Gastrocnemius medialis (tissue), 4 donors: ENCODE data around the gene PPP1R14C. TPM values are rescaled to one million over a fixed set of nuclear protein-coding genes. Genes with fewer than 3 reads are reported as not detected.

Experiments used
- ATAC-seq, 2 donors: fragments of 150-250 bp; one replicate each; pipeline ENCODE4 v1.9.1; 2016
- DNase-seq, 2 donors: peaks; one replicate each; pipeline ENCODE4 v3.0.0-alpha.2; 2019
- H3K27ac ChIP-seq, 4 donors: fragments of 200-600 bp; sonication (generic); 1 replicate in 1 of 4; 2 replicates in 3 of 4; pipeline ENCODE4 v1.5.1; 2016 to 2018; ENCODE audit warnings: mild to moderate bottlenecking in 2 of 4, moderate library complexity in 1 of 4
- H3K27me3 ChIP-seq, 3 donors: fragments of 200-600 bp; sonication (generic) in 2 of 3; 1 replicate in 1 of 3; 2 replicates in 2 of 3; pipeline versions ENCODE4 v1.5.1 to v1.6.0; 2016 to 2019; ENCODE audit warnings: mild to moderate bottlenecking in 1 of 3, moderate library complexity in 1 of 3
- H3K36me3 ChIP-seq, 2 donors: fragments of 200-600 bp; sonication (generic) in 1 of 2; one replicate each; pipeline ENCODE4 v1.5.1; 2017 to 2018
- H3K4me1 ChIP-seq, 2 donors: fragments of 200-600 bp; sonication (generic) in 1 of 2; one replicate each; pipeline ENCODE4 v1.5.1; 2016 to 2017; ENCODE audit warnings: mild to moderate bottlenecking in 2 of 2
- H3K4me3 ChIP-seq, 4 donors: fragments of 200-600 bp; sonication (generic) in 3 of 4; 1 replicate in 1 of 4; 2 replicates in 3 of 4; pipeline ENCODE4 v1.5.1; 2016 to 2019; ENCODE audit warnings: mild to moderate bottlenecking in 2 of 4
- H3K9me3 ChIP-seq, 3 donors: fragments of 200-600 bp; sonication (generic) in 2 of 3; 1 replicate in 1 of 3; 2 replicates in 2 of 3; pipeline ENCODE4 v1.5.1; 2016 to 2019
- POLR2A ChIP-seq, 2 donors: fragments of 450-650 bp; IDR thresholded peaks; one replicate each; pipeline ENCODE4 v1.6.1; 2017; ENCODE audit warnings: antibody characterized with exemption in 2 of 2, mild to moderate bottlenecking in 2 of 2, moderate library complexity in 2 of 2
- in situ Hi-C, 4 donors: fragments of 200-750 bp; cut with MboI; loops; one replicate each; pipeline versions ENCODE4 v1.15.0 to v1.8.0; 2017; ENCODE audit warnings: low sequenced_read_pairs in 4 of 4
- intact Hi-C: fragments of 100-400 bp; cut with DNase I; formaldehyde crosslinking; loops from one replicate; pipeline ENCODE4 v1.15.1; 2023; ENCODE audit warnings: low total_unique reads
- total RNA-seq, 4 donors: library from RNA; depleted of rRNA; stranded (reverse); fragments of >200 nt; gene quantifications; one replicate each; pipeline versions ENCODE4 v1.1.0 to v1.2.3, GENCODE V29; 2016
- TF ChIP-seq, protein P1 (sequence below), 5 experiments: fragments of 450-650 bp in 3 of 5; fragments of 200-600 bp in 2 of 5; sonication (generic) in 2 of 5; IDR thresholded peaks in 4 of 5; conservative IDR thresholded peaks in 1 of 5; 1 replicate in 4 of 5; 2 replicates in 1 of 5; pipeline ENCODE4 v1.5.1; 2016 to 2019; ENCODE audit warnings: antibody characterized with exemption in 5 of 5, mild to moderate bottlenecking in 3 of 5, moderate library complexity in 3 of 5

PPP1R14C gene
- total RNA-seq, 4 donors from 2014 or later: 14.9 to 37.0 (median 21.7) TPM

GRCh38 chr6:150260931-150261330, 118.1 kb downstream of the PPP1R14C start:
- ATAC-seq (no peak), DNase-seq (no peak)
- Histone ChIP-seq H3K36me3 (no peaks in the 10 kb centered on the region), H3K9me3 (no peaks in the 10 kb centered on the region), H3K27ac (no peak overlapping the region), H3K4me3 (no peak overlapping the region), H3K4me1 (peaks cover 9% of the 10 kb centered on the region in 2 donors), H3K27me3 (no peaks in the 10 kb centered on the region)
- no peak for TF ChIP-seq POLR2A (IDR thresholded peaks at IDR 0.05)
- TF ChIP-seq, protein P1, sequence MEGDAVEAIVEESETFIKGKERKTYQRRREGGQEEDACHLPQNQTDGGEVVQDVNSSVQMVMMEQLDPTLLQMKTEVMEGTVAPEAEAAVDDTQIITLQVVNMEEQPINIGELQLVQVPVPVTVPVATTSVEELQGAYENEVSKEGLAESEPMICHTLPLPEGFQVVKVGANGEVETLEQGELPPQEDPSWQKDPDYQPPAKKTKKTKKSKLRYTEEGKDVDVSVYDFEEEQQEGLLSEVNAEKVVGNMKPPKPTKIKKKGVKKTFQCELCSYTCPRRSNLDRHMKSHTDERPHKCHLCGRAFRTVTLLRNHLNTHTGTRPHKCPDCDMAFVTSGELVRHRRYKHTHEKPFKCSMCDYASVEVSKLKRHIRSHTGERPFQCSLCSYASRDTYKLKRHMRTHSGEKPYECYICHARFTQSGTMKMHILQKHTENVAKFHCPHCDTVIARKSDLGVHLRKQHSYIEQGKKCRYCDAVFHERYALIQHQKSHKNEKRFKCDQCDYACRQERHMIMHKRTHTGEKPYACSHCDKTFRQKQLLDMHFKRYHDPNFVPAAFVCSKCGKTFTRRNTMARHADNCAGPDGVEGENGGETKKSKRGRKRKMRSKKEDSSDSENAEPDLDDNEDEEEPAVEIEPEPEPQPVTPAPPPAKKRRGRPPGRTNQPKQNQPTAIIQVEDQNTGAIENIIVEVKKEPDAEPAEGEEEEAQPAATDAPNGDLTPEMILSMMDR (IDR thresholded peaks at IDR 0.05 in 4 of 5, conservative IDR thresholded peaks at IDR 0.05 in 1 of 5): no peak
- intact Hi-C loops: no loop called here
- in situ Hi-C loops: loop anchor here in 1 of 4 donors (10.0 kb wide), 1 partner anchor 64 kb away; no protein-coding TSS in a partner anchor

- intact Hi-C loops: no loop called here
Measured at GRCh38 chr6:150261997-150262697, 119.3 kb downstream of the PPP1R14C start.

DNA sequence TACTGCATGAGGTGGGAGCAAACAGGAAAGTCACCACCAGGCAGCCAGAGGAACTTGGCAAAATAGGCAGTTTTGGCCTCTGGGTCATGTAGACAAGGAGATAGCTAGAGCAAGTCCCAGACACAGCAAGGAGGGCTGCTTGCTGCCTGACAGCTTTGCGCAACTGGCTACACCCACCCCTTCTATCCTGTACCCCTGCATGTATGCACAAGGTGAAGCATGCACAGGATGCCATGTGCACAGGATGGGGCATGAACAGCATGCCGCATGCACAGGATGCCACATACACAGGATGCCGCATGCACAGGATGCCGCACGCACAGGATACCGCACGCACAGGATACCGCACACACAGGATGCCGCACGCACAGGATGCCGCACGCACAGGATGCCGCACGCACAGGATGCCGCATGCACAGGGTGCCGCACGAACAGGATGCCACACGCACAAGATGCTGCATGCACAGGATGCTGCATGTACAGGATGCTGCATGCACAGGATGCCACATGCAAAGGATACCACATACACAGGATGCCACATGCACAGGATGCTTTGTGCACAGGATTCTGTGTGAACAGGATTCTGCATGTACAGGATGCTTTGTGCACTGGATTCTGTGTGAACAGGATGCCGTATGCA, 121.0 kb downstream of the PPP1R14C start:
- ATAC-seq: no peak
- TF ChIP-seq, protein P1 (IDR thresholded peaks at IDR 0.05 in 4 of 5, conservative IDR thresholded peaks at IDR 0.05 in 1 of 5): no peak
- TF ChIP-seq POLR2A (IDR thresholded peaks at IDR 0.05): no peak
- no peaks in the 10 kb centered on the region for H3K36me3 ChIP-seq
- no peaks in the 10 kb centered on the region for H3K27me3 ChIP-seq
- no peak overlapping the region for H3K27ac ChIP-seq
- in situ Hi-C loops (loop anchor here in 1 of 4 donors (10.0 kb wide), 1 partner anchor 61 kb away; no protein-coding TSS in a partner anchor), intact Hi-C loops (no loop called here)
- H3K4me1 ChIP-seq: peaks cover 8 to 12% of the 10 kb centered on the region in 2 donors
- DNase-seq: no peak
- H3K9me3 ChIP-seq: no peaks in the 10 kb centered on the region
- H3K4me3 ChIP-seq: no peak overlapping the region

More at GRCh38 chr6:150261997-150262697, 119.3 kb downstream of the PPP1R14C start:
- DNase-seq: no peak
- TF ChIP-seq, protein P1 (IDR thresholded peaks at IDR 0.05 in 4 of 5, conservative IDR thresholded peaks at IDR 0.05 in 1 of 5): no peak
- TF ChIP-seq POLR2A (IDR thresholded peaks at IDR 0.05): no peak
- in situ Hi-C loops: loop anchor here in 1 of 4 donors (10.0 kb wide), 1 partner anchor 63 kb away; no protein-coding TSS in a partner anchor
- no peak for ATAC-seq
- Histone ChIP-seq H3K4me1 (no peaks in the 10 kb centered on the region), H3K36me3 (no peaks in the 10 kb centered on the region), H3K27ac (no peak overlapping the region), H3K4me3 (no peak overlapping the region), H3K9me3 (no peaks in the 10 kb centered on the region), H3K27me3 (no peaks in the 10 kb centered on the region)

GRCh38 chr6:150266309-150266708, 123.5 kb downstream of the PPP1R14C start:
- Histone ChIP-seq H3K4me3 (no peak overlapping the region), H3K27ac (no peak overlapping the region), H3K9me3 (no peaks in the 10 kb centered on the region), H3K4me1 (peaks cover 8 to 28% of the 10 kb centered on the region in 2 donors), H3K27me3 (no peaks in the 10 kb centered on the region), H3K36me3 (no peaks in the 10 kb centered on the region)
- ATAC-seq (no peak), DNase-seq (no peak)
- in situ Hi-C loops (loop anchor here in 1 of 4 donors (10.0 kb wide), 1 partner anchor 58 kb away; no protein-coding TSS in a partner anchor), intact Hi-C loops (no loop called here)
- TF ChIP-seq, protein P1 (IDR thresholded peaks at IDR 0.05 in 4 of 5, conservative IDR thresholded peaks at IDR 0.05 in 1 of 5): no peak
- TF ChIP-seq POLR2A (IDR thresholded peaks at IDR 0.05): no peak
